IMR-90 (cell line): ENCODE data around the gene SYNE1. TPM values are rescaled to one million over a fixed set of nuclear protein-coding genes. Genes with fewer than 3 reads are reported as not detected.

Experiments used
- ATAC-seq: fragments of 200-7000 bp; cut with Tn5 transposase; 2 replicates; pipeline ENCODE4 v1.9.1; 2020; ENCODE audit warnings: low read depth, mild to moderate bottlenecking, moderate library complexity
- BruUV-seq: library from RNA; stranded (reverse); fragments of 400-500 nt; replicated peaks from 2 replicates; lab custom pipeline; 2021; lab: Mats Ljungman, UMichigan
- CTCF ChIA-PET: fragments of 300-600 bp; formaldehyde crosslinking; extraction: SDS; loops from one replicate; lab custom pipeline; 2021; ENCODE audit warnings: antibody characterized with exemption; lab: Yijun Ruan, JAX
- POLR2A ChIA-PET: fragments of 300-600 bp; sonication (Branson Sonifier 250); formaldehyde crosslinking; loops from one replicate; lab custom pipeline; 2022; ENCODE audit warnings: antibody characterized with exemption; ENCODE audit not compliant: unreplicated experiment; lab: Charles Lee
- DNase-seq: peaks from one replicate; pipeline ENCODE4 v3.0.0; 2013
- H2AFZ ChIP-seq: replicated peaks from 2 replicates; pipeline ENCODE3; 2013; ENCODE audit warnings: low read length, mild to moderate bottlenecking; ENCODE audit not compliant: poor library complexity
- H2AK5ac ChIP-seq: 2 replicates; pipeline ENCODE4 v1.6.1; 2013; ENCODE audit warnings: low read depth, low read length, inconsistent platforms
- H2AK9ac ChIP-seq: replicated peaks from 2 replicates; pipeline ENCODE3; 2013; ENCODE audit warnings: mild to moderate bottlenecking, low read depth, low read length, moderate library complexity; ENCODE audit not compliant: poor library complexity
- H2BK120ac ChIP-seq: 2 replicates; pipeline ENCODE4 v1.6.1; 2013; ENCODE audit warnings: low read depth, low read length, inconsistent platforms
- H2BK15ac ChIP-seq: 3 replicates; pipeline ENCODE4 v1.6.1; 2013; ENCODE audit warnings: low read depth, low read length, inconsistent platforms
- H2BK20ac ChIP-seq: 2 replicates; pipeline ENCODE4 v1.6.1; 2013; ENCODE audit warnings: low read depth, mild to moderate bottlenecking, inconsistent platforms, low read length, moderate library complexity
- H2BK5ac ChIP-seq: 2 replicates; pipeline ENCODE4 v1.6.1; 2013; ENCODE audit warnings: mild to moderate bottlenecking, low read depth, low read length, inconsistent platforms; ENCODE audit not compliant: poor library complexity, severe bottlenecking
- H3K14ac ChIP-seq: replicated peaks from 2 replicates; pipeline ENCODE4 v1.6.1; 2013; ENCODE audit warnings: low read depth, low read length, inconsistent platforms
- H3K18ac ChIP-seq: 2 replicates; pipeline ENCODE4 v1.6.1; 2013; ENCODE audit warnings: low read depth, low read length, control low read depth
- H3K23ac ChIP-seq: 2 replicates; pipeline ENCODE4 v1.6.1; 2013; ENCODE audit warnings: low read depth, low read length, inconsistent platforms
- H3K27ac ChIP-seq: 2 replicates; pipeline ENCODE4 v1.5.1; 2013; ENCODE audit warnings: mild to moderate bottlenecking, control low read depth, low read length; ENCODE audit not compliant: insufficient read depth
- H3K27me3 ChIP-seq: 2 replicates; pipeline ENCODE4 v1.6.1; 2013; ENCODE audit warnings: low read length; ENCODE audit not compliant: control insufficient read depth, insufficient read depth
- H3K36me3 ChIP-seq: 2 replicates; pipeline ENCODE4 v1.6.1; 2013; ENCODE audit warnings: low read length, mixed read lengths; ENCODE audit not compliant: control insufficient read depth, insufficient read depth
- H3K4ac ChIP-seq: 2 replicates; pipeline ENCODE4 v1.6.1; 2013; ENCODE audit warnings: low read depth, low read length, inconsistent platforms
- H3K4me1 ChIP-seq: 2 replicates; pipeline ENCODE4 v1.6.1; 2013; ENCODE audit warnings: low read length, mixed read lengths; ENCODE audit not compliant: control insufficient read depth, insufficient read depth
- H3K4me2 ChIP-seq: 2 replicates; pipeline ENCODE4 v1.6.1; 2013; ENCODE audit warnings: low read depth, mild to moderate bottlenecking, control low read depth, low read length, moderate library complexity
- H3K4me3 ChIP-seq: 2 replicates; pipeline ENCODE4 v1.5.1; 2013; ENCODE audit warnings: low read depth, mild to moderate bottlenecking, control low read depth, low read length, moderate library complexity; ENCODE audit not compliant: insufficient read depth
- H3K56ac ChIP-seq: 2 replicates; pipeline ENCODE4 v1.6.1; 2013; ENCODE audit warnings: low read length, inconsistent platforms; ENCODE audit not compliant: insufficient read depth; ENCODE audit errors: extremely low read depth
- H3K79me1 ChIP-seq, 2 experiments: 2 replicates each; pipeline ENCODE4 v1.6.1; 2013; ENCODE audit warnings: low read length in 2 of 2, inconsistent platforms in 1 of 2, low read depth in 1 of 2
- H3K9ac ChIP-seq: 2 replicates; pipeline ENCODE4 v1.6.1; 2013; ENCODE audit warnings: low read depth, low read length, control low read depth
- H3K9me1 ChIP-seq: 2 replicates; pipeline ENCODE4 v1.6.1; 2013; ENCODE audit warnings: low read length, inconsistent platforms; ENCODE audit not compliant: insufficient read depth
- H3K9me3 ChIP-seq: 2 replicates; pipeline ENCODE4 v1.6.1; 2013; ENCODE audit warnings: low read length; ENCODE audit not compliant: control insufficient read depth, insufficient read depth
- H4K20me1 ChIP-seq: 2 replicates; pipeline ENCODE4 v1.6.1; 2013; ENCODE audit warnings: low read length, inconsistent platforms; ENCODE audit not compliant: insufficient read depth
- H4K5ac ChIP-seq: 2 replicates; pipeline ENCODE4 v1.6.1; 2013; ENCODE audit warnings: mild to moderate bottlenecking, low read depth, low read length, control low read depth
- H4K8ac ChIP-seq, 2 experiments: 2 replicates each; pipeline ENCODE4 v1.6.1; 2013; ENCODE audit warnings: low read depth in 2 of 2, low read length in 2 of 2, control low read depth in 1 of 2, inconsistent platforms in 1 of 2
- H4K91ac ChIP-seq: 2 replicates; pipeline ENCODE4 v1.6.1; 2013; ENCODE audit warnings: low read depth, low read length, inconsistent platforms; ENCODE audit not compliant: insufficient read depth
- BHLHE40 ChIP-seq: fragments of 150-350 bp; IDR thresholded peaks from 2 replicates; pipeline ENCODE4 v1.6.1; 2016; ENCODE audit warnings: mild to moderate bottlenecking, low read depth, low read length
- CEBPB ChIP-seq: IDR thresholded peaks from 2 replicates; pipeline ENCODE4 v1.6.1; 2012; ENCODE audit warnings: low read depth, low read length, improper control_type of control experiment
- CHD1 ChIP-seq: IDR thresholded peaks from 2 replicates; pipeline ENCODE4 v1.6.1; 2012; ENCODE audit warnings: low read depth, low read length, improper control_type of control experiment
- CTCF ChIP-seq: conservative IDR thresholded peaks from 2 replicates; pipeline ENCODE4 v1.5.1; 2012; ENCODE audit warnings: mild to moderate bottlenecking, low read depth, low read length, improper control_type of control experiment
- ELK1 ChIP-seq: fragments of 150-350 bp; IDR thresholded peaks from 2 replicates; pipeline ENCODE4 v1.6.1; 2016; ENCODE audit warnings: low read depth, mild to moderate bottlenecking, low read length, moderate library complexity, borderline replicate concordance
- FOS ChIP-seq: fragments of 150-350 bp; IDR thresholded peaks from 2 replicates; pipeline ENCODE4 v1.6.1; 2016; ENCODE audit warnings: low read depth, low read length
- MAFK ChIP-seq: IDR thresholded peaks from 2 replicates; pipeline ENCODE4 v1.6.1; 2012; ENCODE audit warnings: low read depth, low read length, improper control_type of control experiment
- MAZ ChIP-seq: IDR thresholded peaks from 2 replicates; pipeline ENCODE4 v1.6.1; 2012; ENCODE audit warnings: low read depth, mild to moderate bottlenecking, low read length, improper control_type of control experiment, moderate library complexity, borderline replicate concordance
- MXI1 ChIP-seq: IDR thresholded peaks from 2 replicates; pipeline ENCODE4 v1.6.1; 2012; ENCODE audit warnings: low read depth, mild to moderate bottlenecking, low read length, moderate library complexity, borderline replicate concordance
- NFE2L2 ChIP-seq: fragments of 150-350 bp; IDR thresholded peaks from 2 replicates; pipeline ENCODE4 v1.6.1; 2016; ENCODE audit warnings: low read depth, mild to moderate bottlenecking, low read length
- POLR2A ChIP-seq: IDR thresholded peaks from 2 replicates; pipeline ENCODE4 v1.6.1; 2012; ENCODE audit warnings: mild to moderate bottlenecking, low read depth, low read length
- RAD21 ChIP-seq: IDR thresholded peaks from 2 replicates; pipeline ENCODE4 v1.6.1; 2012; ENCODE audit warnings: low read length, improper control_type of control experiment
- RCOR1 ChIP-seq: IDR thresholded peaks from 2 replicates; pipeline ENCODE4 v1.6.1; 2012; ENCODE audit warnings: mild to moderate bottlenecking, low read length, improper control_type of control experiment; ENCODE audit not compliant: insufficient replicate concordance
- SMC3 ChIP-seq: fragments of 150-350 bp; IDR thresholded peaks from 2 replicates; pipeline ENCODE4 v1.6.1; 2016; ENCODE audit warnings: low read depth, mild to moderate bottlenecking, antibody characterized with exemption, low read length, moderate library complexity
- USF2 ChIP-seq: fragments of 150-350 bp; IDR thresholded peaks from 2 replicates; pipeline ENCODE4 v1.6.1; 2017; ENCODE audit warnings: mild to moderate bottlenecking, antibody characterized with exemption, low read length, low read depth
- WGBS, 2 experiments: methylation state at CpG; one replicate each; pipeline versions ENCODE4 v1.1.5 to v1.1.7; 2013; ENCODE audit warnings: missing lambda C conversion rate in 2 of 2; ENCODE audit not compliant: insufficient read length in 1 of 2; ENCODE audit errors: extremely low coverage in 2 of 2; 5-methylcytosine and 5-hydroxymethylcytosine counted together
- dilution Hi-C: fragments of 300-500 bp; cut with HindIII; formaldehyde crosslinking; loops from one replicate; pipeline ENCODE4 v1.14.3; 2018; ENCODE audit warnings: low sequenced_read_pairs; ENCODE audit not compliant: unreplicated experiment
- in situ Hi-C: fragments of 300-500 bp; cut with MboI; formaldehyde crosslinking; loops from 3 replicates; pipeline ENCODE4 v1.14.3; 2019; ENCODE audit warnings: low sequenced_read_pairs, inconsistent platforms, mixed read lengths
- intact Hi-C: fragments of 100-400 bp; cut with micrococcal nuclease; formaldehyde crosslinking; loops from 2 replicates; pipeline ENCODE4 v1.10.0; 2022
- polyA plus RNA-seq, 3 experiments: library from polyadenylated mRNA; depleted of rRNA; stranded (reverse); fragments of >200 nt; gene quantifications; 2 replicates each; pipeline ENCODE4 v1.2.3, GENCODE V29; 2012; ENCODE audit warnings: low replicate concordance in 1 of 3
- total RNA-seq: library from RNA; depleted of rRNA; stranded (reverse); fragments of >200 nt; gene quantifications from 2 replicates; pipeline ENCODE4 v1.2.3, GENCODE V29; 2012

The SYNE1 gene
- total and polyA plus RNA-seq, 2 of the 4 experiments (the other 2 are of a cell fraction): 34.1 to 159 TPM

GRCh38 chr6:152273002-152273401 is 364.2 kb downstream of the SYNE1 start:
- no peak overlapping the region for H3K23ac ChIP-seq
- dilution Hi-C loops (no loop called here), intact Hi-C loops (no loop called here), in situ Hi-C loops (no loop called here)
- H2BK15ac ChIP-seq: no peak overlapping the region
- H3K36me3 ChIP-seq: peaks cover 18% of the 10 kb centered on the region
- ChIA-PET POLR2A (interaction anchor here (0.5 kb wide), 1 partner anchor 952 kb away, joined by 4 read pairs; no protein-coding TSS in a partner anchor), CTCF (interaction anchor here (1.2 kb wide), 1 partner anchor 148 kb away, joined by 4 read pairs; no protein-coding TSS in a partner anchor)
- no peak overlapping the region for H2AFZ ChIP-seq
- no peak overlapping the region for H3K9ac ChIP-seq
- no peak overlapping the region for H3K4me2 ChIP-seq
- H3K4ac ChIP-seq: no peak overlapping the region
- H2AK9ac ChIP-seq: no peak overlapping the region
- H3K27ac ChIP-seq: no peak overlapping the region
- H2BK120ac ChIP-seq: no peak overlapping the region
- peak overlapping the region; percentile 2 for H2BK5ac ChIP-seq
- peaks cover 17% of the 10 kb centered on the region for H3K4me1 ChIP-seq
- no peaks in the 10 kb centered on the region for H4K20me1 ChIP-seq
- DNase-seq (peak; percentile 30), ATAC-seq (peak; percentile 38; the same call in 1 of the 2 replicates)
- BruUV-seq: no TSS peak
- no peak overlapping the region for H3K18ac ChIP-seq
- H2AK5ac ChIP-seq: no peak overlapping the region
- H3K27me3 ChIP-seq: no peaks in the 10 kb centered on the region
- TF ChIP-seq MXI1: no peak
- TF ChIP-seq RAD21: no peak
- no peak for TF ChIP-seq MAFK
- TF ChIP-seq CHD1: no peak
- TF ChIP-seq SMC3: no peak
- no peak for TF ChIP-seq CEBPB
- TF ChIP-seq NFE2L2: no peak
- TF ChIP-seq USF2: no peak
- TF ChIP-seq POLR2A: no peak
- no peak for TF ChIP-seq MAZ
- TF ChIP-seq ELK1: no peak
- TF ChIP-seq BHLHE40: no peak
- TF ChIP-seq CTCF: no peak
- no peak for TF ChIP-seq RCOR1
- TF ChIP-seq FOS: no peak
- H3K14ac ChIP-seq: no peak overlapping the region
- H3K9me3 ChIP-seq: no peaks in the 10 kb centered on the region
- H4K91ac ChIP-seq: no peak overlapping the region
- peaks cover 2% of the 10 kb centered on the region for H3K9me1 ChIP-seq
- no peak overlapping the region for H2BK20ac ChIP-seq
- H4K5ac ChIP-seq: no peak overlapping the region
- no peak overlapping the region for H3K4me3 ChIP-seq
- no peak overlapping the region for H4K8ac ChIP-seq
- no peak overlapping the region for H3K56ac ChIP-seq
- no peaks in the 10 kb centered on the region for H3K79me1 ChIP-seq
- 60% methylated on average over 1 of the region's 3 CpGs; no CpG with 5 or more reads in 1 of the 2 experiments for WGBS, 2 experiments
